ENCODE results near the gene TCF19. TPM values are rescaled to one million over a fixed set of nuclear protein-coding genes. Genes with fewer than 3 reads are reported as not detected.
"Not testable (repeated sequence)": the region's sequence is repeated elsewhere in the genome, so short reads cannot be mapped to it uniquely, and the experiment has no call there.

Gene TCF19
- total RNA-seq, 1 donor from 2014 or later = 15.8 TPM

DNA sequence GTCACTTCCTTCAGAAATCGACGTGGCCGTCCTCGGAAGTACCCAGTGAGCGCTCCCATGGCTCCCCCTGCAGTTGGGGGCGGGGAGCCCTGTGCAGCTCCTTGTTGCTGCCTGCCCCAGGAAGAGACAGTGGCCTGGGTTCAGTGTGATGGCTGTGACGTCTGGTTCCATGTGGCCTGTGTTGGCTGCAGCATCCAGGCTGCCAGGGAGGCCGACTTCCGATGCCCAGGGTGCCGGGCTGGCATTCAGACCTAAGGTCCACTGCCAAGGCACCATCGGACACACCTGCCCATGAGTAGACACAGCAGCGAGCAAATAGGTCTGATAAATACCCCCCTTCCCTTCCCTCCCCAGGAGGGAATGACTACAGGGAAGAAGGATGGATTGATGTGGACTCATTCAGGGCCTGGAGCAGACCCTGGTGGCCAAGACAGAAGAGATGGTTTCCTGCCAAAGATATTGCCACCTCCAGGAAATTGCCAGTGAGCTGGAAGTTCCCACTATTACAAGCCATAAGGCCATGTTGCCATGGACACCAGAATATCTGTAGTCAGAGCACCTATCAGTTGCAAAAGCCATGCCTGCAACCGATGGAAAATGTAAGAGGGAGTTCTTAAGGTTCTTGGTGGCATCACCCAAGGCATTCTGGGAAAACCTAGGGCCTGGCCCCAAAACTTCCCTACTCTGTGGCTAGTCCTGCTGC lies 4.2 kb downstream of the TCF19 start:
- no peak for DNase-seq

GRCh38 chr6:31163922-31164321 lies 5.5 kb downstream of the TCF19 start:
- no peak for DNase-seq

DNA sequence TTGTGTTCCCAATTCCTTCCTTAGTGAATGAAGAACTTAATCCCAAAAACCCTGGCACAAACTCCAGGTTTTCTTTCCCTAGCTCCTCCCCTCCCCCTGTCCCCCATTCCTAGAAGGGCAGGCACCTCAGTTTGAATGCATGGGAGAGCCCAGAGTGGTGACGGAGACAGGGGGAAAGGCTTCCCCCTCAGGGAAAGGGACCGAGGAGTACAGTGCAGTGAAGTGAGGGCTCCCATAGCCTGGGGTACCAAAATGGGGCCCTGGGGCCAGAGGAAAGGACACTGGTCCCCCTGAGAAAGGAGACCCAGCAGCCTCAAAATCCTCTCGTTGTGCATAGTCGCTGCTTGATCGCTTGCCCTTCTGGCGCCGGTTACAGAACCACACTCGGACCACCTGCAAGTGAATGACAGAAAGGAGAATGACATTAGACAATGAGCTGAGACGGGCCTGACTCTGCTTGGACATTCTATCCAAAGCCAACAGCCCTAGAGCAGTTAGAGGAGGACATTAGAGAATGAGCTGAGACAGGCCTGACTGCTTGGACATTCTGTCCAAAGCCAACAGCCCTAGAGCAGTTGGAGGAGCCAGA lies 6.2 kb downstream of the TCF19 start:
- not testable (repeated sequence) for DNase-seq

- not testable (repeated sequence) for DNase-seq
These were observed 6.9 kb downstream of the TCF19 start for GRCh38 chr6:31165064-31165832.

- DNase-seq = no peak
These were observed 7.6 kb downstream of the TCF19 start for GRCh38 chr6:31165986-31166385.

DNA sequence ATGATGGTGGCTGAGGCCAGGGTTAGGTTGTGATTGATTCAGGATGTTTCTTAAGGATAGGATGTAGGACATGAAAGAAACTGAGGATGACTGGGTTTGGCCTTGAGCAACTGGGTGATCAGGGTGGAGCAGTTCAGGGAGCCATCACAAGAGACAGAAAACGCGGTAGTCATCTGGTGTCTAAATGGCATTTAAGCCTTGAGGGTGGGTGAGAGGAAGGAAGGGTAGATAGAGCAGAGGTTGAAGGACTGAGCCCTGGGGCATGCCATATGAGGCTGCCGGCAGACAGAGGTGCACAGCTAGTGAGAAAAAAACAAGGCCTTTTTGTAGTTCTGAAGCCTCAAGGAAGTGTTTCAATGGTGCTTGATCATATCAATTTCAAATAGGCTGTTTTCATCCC lies 10.2 kb downstream of the TCF19 start:
- no peak for DNase-seq

GRCh38 chr6:31169123-31169857 lies 10.9 kb downstream of the TCF19 start:
- DNase-seq = no peak

GRCh38 chr6:31169858-31170599 lies 11.6 kb downstream of the TCF19 start:
- DNase-seq = not testable (repeated sequence)

DNA sequence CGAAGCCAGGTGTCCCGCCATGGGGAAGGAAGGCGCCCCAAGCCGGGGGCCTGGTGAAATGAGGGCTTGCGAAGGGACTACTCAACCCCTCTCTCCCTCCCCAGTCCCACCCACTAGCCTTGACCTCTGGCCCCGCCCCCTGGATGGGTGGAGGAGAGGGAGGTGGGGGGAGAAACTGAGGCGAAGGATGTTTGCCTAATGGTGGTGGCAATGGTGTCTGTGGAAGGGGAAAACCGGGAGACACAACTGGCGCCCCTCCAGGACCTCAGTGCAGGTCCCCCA lies 12.2 kb downstream of the TCF19 start, which contains the start of gene POU5F1:
TSS of gene POU5F1 (minus strand) at position 83 of the 282 bp plus-strand sequence. CDS start at position 21, 62 bp downstream.
- DNase-seq = no peak

DNA sequence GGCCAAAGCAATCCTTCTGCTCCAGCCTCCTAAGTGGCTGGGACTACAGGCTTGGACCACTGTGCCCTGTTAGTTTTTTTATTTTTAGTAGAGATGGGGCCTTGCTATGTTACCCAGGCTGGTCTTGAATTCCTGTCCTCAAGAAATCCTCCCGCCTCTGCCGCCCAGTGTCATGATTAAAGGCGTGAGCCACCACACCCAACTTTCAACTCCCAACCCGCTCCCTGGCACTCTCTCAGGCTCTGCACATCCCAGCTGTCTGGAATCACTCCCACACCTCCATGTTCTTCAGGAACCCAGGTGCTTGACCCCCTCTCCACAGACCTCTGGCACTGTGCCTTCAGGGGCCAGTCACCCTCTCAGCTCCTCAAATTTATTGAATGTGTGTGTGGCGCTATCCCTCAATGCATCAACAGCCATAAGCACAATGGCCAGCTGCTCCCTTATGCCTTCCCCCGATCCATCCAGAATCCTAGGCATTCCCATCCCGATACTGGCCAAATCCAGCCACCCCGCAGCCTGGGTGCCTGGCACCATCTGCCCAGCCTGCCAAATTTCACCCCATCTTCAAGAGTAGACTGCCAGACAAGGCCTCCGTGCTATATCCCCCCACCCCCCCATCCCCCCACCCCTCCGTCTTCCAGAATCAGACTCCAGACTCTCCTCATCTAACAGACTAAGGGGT lies 12.7 kb downstream of the TCF19 start:
- no peak for DNase-seq

DNA sequence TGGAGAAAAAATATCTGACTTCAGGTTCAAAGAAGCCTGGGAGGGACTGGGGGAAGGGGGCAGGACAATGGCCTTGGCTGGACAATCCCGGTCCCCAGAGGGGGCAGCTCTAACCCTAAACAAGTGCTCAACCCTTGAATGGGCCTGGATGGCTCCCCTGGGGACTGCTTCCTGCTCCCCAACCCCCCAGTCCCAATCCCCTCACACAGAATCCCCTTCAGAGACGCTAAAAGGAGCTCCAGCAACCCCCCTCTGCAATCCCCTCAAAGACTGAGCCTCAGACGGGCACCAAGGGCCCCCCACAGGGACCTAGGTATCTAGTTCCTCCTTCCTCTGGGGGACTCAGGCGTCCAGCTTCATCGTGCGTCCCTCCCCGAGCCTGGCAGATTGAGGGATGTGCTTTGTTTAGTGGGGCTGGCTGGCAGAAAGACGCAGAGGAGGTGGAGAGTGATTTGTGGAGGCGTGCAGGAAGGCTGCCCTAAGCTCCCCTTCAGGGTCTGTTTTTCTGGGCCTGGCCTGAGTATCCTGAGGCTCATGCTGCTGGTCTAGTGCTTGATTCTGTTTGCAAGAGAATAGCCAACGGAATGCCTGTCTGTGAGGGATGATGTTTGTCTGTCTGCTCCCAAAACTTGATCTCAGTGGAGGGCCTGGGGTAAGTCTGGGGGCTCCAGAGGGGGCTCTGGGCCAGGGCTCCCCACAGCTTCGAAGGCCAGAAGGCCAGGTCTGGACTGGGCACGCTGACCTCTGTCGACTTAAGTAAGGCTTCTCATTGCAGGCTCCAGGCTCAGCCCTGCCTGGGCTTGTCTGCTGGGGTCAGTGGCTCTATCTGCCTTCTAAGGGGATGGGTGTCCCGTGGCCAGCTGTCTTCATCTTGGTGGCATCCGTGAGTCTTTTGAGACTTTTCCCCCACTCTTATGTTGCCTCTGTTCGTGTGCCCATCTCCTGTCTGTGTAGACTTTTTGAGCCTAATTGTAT lies 13.8 kb downstream of the TCF19 start:
- DNase-seq = no peak

DNA sequence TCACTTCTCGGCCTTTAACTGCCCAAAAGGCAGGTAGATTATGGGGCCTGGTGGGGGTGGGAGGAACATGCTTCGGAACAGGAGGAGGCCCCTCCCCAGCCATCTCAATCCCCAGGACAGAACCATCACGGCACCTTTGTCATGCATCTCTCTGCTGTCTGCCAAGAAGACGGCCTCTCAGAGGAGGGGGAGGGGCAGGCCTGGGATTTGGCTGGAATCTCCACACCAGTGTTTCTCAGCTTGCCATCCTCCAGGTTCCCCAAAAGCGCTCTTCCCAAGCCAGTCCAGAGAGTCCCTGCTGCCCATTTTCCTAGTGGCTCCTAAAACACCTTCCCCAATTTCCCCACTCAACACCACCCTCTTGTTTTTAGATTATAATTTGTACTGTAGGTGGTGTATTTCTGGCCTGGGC lies 14.6 kb downstream of the TCF19 start:
- no peak for DNase-seq

DNA sequence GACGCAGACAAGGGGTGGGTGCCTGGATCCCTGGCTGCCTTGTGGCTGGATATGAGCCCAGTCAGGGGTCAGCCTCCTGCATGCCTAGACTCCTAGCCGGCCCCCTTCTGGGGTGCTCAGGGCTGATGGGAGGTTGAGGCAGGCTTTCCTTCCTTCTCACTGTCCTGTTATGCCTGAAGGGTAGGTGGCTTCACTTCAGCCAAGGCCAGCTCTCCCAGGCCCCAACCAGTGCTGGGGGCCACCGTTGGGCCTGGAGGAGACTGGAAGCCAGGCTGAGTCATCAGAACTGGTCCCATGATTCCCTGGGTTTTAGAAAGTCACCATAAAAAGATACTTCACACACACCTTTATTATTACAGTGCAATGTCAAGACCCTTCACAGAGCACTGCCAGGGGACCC lies 15.0 kb downstream of the TCF19 start:
- DNase-seq = no peak

DNA sequence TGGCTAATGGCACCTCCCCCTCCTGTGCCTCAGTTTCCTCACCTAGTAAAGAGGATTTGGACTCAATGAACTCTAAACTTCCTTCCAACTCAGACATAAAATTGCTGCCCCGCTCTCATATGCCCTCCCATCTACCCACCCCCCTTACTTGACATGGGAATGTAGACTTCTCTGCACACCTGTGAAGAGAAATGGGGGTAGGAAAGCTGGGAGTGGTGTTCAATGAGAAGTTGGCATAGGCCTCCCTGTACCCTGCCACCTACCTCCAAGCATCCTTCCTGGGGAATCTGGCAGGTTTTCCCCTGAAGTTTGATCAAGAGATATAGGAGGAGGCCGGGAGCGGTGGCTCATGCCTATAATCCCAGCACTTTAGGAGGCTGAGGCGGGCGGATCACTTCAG lies 16.0 kb downstream of the TCF19 start:
- no peak for DNase-seq

DNA sequence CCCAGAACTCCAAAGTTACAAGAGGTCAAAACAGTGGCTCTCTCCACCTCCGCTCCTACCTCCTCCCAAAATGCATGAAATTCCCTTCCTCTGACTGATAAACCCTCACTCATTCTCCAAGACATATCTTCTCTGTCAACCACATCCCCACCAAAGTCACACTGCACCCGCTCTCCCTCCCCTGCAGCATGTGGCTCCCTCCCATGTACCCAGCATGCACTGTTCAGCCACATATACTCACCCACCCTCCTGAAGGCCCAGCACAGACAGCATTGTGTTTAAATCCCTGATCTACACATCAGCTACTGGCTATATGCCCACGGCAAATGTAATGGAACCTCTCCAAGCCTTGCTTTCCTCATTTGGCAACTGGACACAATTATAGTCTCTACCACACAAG lies 17.6 kb downstream of the TCF19 start:
- DNase-seq = no peak

DNA sequence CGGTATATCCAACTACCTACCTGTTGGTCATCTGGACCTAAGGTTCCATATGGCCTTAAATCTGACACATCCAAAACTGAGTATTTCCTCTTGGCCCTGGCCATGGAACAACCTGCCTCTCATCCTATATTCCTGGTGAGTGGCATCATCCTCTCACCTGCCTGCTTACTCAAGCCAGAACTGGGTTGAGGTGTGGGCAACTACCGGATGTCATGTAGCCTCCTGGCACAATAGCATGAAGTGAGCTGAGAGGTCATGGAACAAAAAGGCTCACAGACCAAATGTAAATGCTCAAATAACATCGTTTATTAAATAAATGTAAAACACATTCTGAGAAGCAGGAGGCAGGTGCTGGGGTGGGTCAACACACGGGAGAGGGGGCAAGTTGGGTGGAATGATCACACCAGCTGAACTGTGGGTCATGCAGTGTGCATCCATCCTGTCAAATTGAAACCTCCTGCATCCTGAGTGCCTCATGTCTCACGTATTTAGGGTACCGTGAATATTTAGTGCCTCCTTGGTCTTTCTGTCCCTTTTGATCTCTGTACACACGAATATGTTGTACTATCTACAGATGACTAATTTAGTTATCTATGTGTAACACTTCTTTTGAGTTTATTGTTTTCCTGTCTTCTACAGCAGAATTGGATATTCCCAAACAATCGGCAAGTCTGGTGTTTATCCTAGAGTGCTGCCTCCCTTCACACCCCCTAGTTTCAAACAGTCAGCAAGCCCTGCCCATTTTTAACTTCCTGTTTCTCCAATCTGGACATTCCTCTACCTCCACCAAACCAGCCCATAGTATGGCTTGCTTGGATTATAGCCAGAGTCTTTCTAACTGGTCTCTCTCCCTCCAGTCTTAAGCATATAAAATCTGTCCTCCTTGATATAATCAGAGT lies 20.0 kb downstream of the TCF19 start:
- DNase-seq = peak; percentile 40

DNA sequence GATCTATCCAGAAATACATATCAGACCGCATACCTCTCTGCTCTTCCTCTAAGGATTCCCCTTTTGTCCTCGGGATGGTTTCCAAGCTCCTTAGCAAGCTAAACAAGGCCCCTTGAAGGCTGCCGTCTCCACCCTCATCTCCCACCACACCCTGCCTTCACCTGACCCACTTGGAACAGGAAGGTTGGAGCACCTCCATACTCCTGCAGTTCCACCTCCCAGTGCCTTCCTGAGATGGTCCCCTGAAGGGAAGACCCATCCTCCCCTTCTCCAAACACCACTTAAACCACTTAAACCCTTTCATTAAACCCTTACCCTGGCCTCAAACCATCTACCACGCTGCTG lies 20.6 kb downstream of the TCF19 start:
- DNase-seq = no peak

DNA sequence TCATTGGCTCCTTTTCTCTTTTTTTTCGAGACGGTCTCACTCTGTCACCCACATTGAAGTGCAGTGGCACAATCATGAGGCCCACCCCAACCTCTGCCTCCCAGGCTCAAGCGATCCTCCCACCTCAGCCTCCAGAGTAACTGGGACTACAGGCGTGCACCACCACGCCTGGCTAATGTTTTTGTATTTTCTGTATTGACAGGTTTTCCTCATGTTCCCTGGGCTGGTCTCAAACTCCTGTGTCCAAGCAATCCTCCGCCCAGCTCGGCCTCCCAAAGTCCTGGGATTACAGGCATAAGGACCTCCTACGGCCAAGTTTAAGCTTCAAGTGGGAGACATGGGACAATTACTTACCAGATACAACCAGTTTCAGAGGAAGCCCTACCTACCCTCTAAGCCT lies 21.5 kb downstream of the TCF19 start:
- DNase-seq = no peak

- DNase-seq = peak; percentile 92
These were observed 22.1 kb downstream of the TCF19 start for GRCh38 chr6:31180500-31180899.

DNA sequence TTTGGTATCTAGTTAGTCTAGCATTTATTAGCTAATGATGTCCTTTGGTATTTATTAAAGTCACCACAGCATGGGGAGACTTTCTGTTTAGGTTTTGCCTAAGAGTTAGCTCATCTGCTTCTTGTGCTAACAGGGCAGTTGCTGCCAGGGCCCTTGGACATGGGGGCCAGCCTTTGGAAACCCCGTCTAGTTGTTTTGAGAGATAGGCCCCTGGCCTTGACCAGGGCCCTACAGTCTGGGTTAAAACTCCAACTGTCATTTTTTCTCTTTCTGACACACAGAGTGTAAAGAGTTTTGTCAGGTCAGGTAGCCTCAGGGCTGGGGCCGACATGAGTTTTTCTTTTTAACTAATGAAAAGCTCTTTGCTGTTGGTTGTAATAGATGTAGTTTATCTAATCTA lies 24.9 kb downstream of the TCF19 start:
- not testable (repeated sequence) for DNase-seq
